ES-I3 (cell line): ENCODE measurements around the gene ABCB6.
"Not testable (repeated sequence)": the region's sequence is repeated elsewhere in the genome, so short reads cannot be mapped to it uniquely, and the experiment has no call there.

Source experiments
- H3K36me3 ChIP-seq: 2 replicates; pipeline ENCODE4 v1.6.1; 2013; ENCODE audit warnings: mild to moderate bottlenecking, low read length, control low read depth, moderate library complexity; ENCODE audit not compliant: insufficient read depth
- H3K4me1 ChIP-seq: 2 replicates; pipeline ENCODE4 v1.6.1; 2013; ENCODE audit warnings: mild to moderate bottlenecking, control low read depth, low read length; ENCODE audit not compliant: insufficient read depth
- H3K9ac ChIP-seq: 2 replicates; pipeline ENCODE4 v1.6.1; 2013; ENCODE audit warnings: low read depth, mild to moderate bottlenecking, low read length, moderate library complexity
- H3K9me3 ChIP-seq: 2 replicates; pipeline ENCODE4 v1.6.1; 2013; ENCODE audit warnings: mild to moderate bottlenecking, low read length, moderate library complexity; ENCODE audit not compliant: control insufficient read depth, insufficient read depth

The ABCB6 gene

DNA sequence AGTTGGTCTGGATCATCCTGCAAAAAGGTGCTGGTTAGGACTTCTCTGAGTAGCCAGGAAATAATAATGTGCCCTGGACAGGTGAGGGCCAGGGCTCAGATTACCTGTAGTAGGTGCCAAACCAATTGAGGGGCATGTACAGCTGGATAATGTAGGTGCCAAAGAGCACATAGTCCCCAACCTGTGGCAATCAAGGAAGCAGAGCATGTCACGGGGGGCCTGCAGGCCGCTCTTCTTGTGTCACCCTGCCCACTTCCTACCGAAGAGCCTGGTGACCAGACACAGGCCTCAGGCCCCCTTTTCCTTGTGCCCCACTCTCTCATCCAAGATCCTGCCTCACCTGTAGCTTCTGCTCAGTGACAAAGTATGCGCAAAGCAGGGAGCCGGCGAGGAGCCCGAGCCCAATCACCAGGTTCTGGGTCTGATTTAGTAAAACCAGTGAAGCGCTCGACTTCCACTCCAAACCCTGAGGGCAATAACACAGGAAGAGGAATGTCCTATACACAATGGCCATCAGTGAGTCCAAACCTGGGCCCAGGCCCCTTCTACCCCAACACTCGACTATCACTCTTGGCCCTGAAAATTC lies 5.2 kb downstream of the ABCB6 start:
- peaks cover 8% of the 10 kb centered on the region for H3K36me3 ChIP-seq
- H3K4me1 ChIP-seq: peaks cover 8% of the 10 kb centered on the region; the same call in 1 of the 2 replicates
- no peaks in the 10 kb centered on the region for H3K9me3 ChIP-seq
- no peak overlapping the region for H3K9ac ChIP-seq

- H3K36me3 ChIP-seq: peaks cover 8% of the 10 kb centered on the region
- H3K9me3 ChIP-seq: no peaks in the 10 kb centered on the region
- H3K4me1 ChIP-seq: peaks cover 8% of the 10 kb centered on the region; the same call in 1 of the 2 replicates
- no peak overlapping the region for H3K9ac ChIP-seq
Measured at GRCh38 chr2:219213026-219213415, 5.7 kb downstream of the ABCB6 start.

- Histone ChIP-seq H3K4me1 (peaks cover 5% of the 10 kb centered on the region; the same call in 1 of the 2 replicates), H3K9ac (no peak overlapping the region), H3K36me3 (peaks cover 8% of the 10 kb centered on the region), H3K9me3 (no peaks in the 10 kb centered on the region)
Measured at GRCh38 chr2:219210886-219211362, 7.8 kb downstream of the ABCB6 start.

DNA sequence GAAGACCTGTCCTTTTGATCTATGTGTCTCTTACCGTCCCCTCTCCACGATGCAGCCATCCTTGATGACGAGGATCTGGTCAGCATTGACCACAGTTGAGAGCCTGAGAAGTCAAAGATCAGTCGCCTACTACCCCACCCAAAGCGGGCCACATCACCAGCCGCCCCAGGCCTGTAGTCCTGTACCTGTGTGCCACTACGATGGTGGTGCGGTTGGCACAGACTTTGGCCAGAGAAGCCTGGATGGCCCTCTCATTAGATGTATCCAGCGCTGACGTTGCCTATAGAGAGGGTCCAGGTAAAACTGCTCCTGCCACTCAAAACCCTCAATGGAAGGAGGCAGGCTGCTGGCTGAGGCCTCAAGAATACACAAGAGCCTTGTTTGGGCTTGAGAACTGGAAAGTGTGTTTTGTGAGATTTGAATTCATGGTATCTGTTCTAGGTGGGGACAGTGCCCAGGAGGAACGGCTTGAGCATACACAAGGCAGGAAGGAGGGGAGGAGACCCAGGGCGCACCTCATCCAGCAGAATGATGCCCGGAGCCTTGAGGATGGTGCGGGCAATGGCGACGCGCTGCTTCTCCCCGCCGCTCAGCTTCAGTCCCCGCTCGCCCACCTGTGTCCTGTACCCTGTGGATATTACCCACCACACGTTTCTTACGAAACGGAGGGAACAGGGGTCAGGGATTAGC lies 8.4 kb downstream of the ABCB6 start:
- Histone ChIP-seq H3K9me3 (no peaks in the 10 kb centered on the region), H3K36me3 (peaks cover 8% of the 10 kb centered on the region), H3K4me1 (peaks cover 5% of the 10 kb centered on the region; the same call in 1 of the 2 replicates), H3K9ac (no peak overlapping the region)

DNA sequence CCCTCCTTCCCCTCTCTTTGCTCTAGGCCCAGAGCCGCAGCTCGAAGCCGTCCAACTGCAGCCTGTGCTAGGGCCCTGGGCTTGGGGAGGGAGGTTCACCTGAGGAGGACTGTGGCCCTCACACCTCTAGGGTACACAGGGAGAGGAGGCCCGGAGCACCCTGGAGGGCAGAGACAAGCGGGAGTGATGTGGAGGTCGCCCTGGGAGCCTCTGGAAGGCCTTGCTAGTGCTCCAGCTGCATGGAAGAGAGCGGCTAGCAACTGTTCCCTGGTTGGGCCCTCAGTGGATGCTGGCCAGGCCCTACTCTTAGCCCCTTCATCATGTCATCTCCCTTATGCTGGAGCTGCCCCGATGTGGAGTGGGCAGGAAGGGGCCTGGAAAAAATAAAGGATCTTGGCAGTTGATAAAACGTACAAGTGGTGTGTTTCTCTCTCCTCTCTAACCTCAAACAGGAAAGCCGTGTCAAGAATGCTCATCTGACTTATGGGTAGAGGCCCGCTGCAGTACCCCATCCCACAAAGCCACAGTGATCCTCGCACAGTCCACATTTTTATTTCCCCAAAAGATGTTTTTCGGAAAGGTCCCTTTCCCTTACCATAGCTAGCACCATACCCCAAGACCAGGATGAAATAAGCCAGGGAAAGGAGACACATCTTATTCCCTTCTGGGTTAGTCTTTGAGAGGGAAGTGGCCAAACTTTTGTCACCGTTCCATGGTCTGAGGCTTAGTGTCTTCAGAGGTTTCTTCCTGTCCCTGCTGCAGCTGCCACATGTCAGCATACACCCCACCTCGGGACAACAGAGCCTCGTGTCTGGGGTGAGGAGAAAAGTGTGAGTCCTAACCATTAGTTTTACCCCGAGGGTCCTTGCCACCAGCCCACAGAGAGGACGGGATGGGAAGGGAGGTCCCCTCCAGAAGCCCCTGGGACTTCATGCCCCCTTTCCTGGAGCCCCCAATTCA lies 9.2 kb downstream of the ABCB6 start:
- peaks cover 5% of the 10 kb centered on the region for H3K36me3 ChIP-seq
- H3K9ac ChIP-seq: no peak overlapping the region
- H3K9me3 ChIP-seq: no peaks in the 10 kb centered on the region
- H3K4me1 ChIP-seq: peaks cover 5% of the 10 kb centered on the region; the same call in 1 of the 2 replicates

GRCh38 chr2:219207884-219208740 lies 10.6 kb downstream of the ABCB6 start:
- Histone ChIP-seq H3K9ac (no peak overlapping the region), H3K4me1 (peaks cover 5% of the 10 kb centered on the region; the same call in 1 of the 2 replicates), H3K9me3 (no peaks in the 10 kb centered on the region), H3K36me3 (no peaks in the 10 kb centered on the region; the same call in 1 of the 2 replicates)

GRCh38 chr2:219207134-219207883 lies 11.4 kb downstream of the ABCB6 start:
- Histone ChIP-seq H3K4me1 (peaks cover 5% of the 10 kb centered on the region; the same call in 1 of the 2 replicates), H3K9ac (peak overlapping the region; percentile 95), H3K9me3 (no peaks in the 10 kb centered on the region), H3K36me3 (no peaks in the 10 kb centered on the region; the same call in 1 of the 2 replicates)

GRCh38 chr2:219206328-219207133 lies 12.2 kb downstream of the ABCB6 start, which contains the start of gene ZFAND2B:
Gene ZFAND2B, plus strand, starts transcription at chr2:219206782. Its CDS starts 206 bp downstream, at chr2:219206988.
- Histone ChIP-seq H3K9me3 (no peaks in the 10 kb centered on the region), H3K9ac (peak within 1 kb of the TSS; percentile 95), H3K4me1 (peaks cover 5% of the 10 kb centered on the region; the same call in 1 of the 2 replicates), H3K36me3 (no peaks in the 10 kb centered on the region; the same call in 1 of the 2 replicates)

DNA sequence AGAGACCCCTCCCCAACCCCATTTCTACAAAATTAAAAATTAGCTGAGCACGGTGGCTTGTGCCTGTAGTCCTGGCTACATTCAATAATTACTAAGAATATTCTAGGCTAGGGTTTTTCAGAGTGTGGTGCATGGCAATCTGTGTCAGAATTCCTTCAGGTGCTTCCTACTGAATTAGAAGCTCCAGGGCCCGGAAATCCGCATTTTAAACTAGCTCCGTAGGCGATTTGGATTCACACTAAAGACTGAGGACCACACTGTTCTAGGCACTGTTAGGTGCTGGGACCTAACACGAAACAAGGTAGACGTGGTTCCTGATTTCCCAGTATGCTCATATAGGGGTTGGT lies 12.8 kb downstream of the ABCB6 start:
- no peaks in the 10 kb centered on the region; the same call in 1 of the 2 replicates for H3K36me3 ChIP-seq
- H3K4me1 ChIP-seq: peaks cover 5% of the 10 kb centered on the region; the same call in 1 of the 2 replicates
- H3K9ac ChIP-seq: peak overlapping the region; percentile 95
- no peaks in the 10 kb centered on the region for H3K9me3 ChIP-seq

GRCh38 chr2:219205165-219205538 lies 13.6 kb downstream of the ABCB6 start:
- no peak overlapping the region for H3K9ac ChIP-seq
- H3K4me1 ChIP-seq: peaks cover 5% of the 10 kb centered on the region; the same call in 1 of the 2 replicates
- H3K36me3 ChIP-seq: no peaks in the 10 kb centered on the region; the same call in 1 of the 2 replicates
- H3K9me3 ChIP-seq: no peaks in the 10 kb centered on the region

- no peaks in the 10 kb centered on the region; the same call in 1 of the 2 replicates for H3K36me3 ChIP-seq
- H3K4me1 ChIP-seq: peaks cover 5% of the 10 kb centered on the region; the same call in 1 of the 2 replicates
- no peaks in the 10 kb centered on the region for H3K9me3 ChIP-seq
Measured at GRCh38 chr2:219204425-219205164, 14.2 kb downstream of the ABCB6 start.

GRCh38 chr2:219201331-219201730 lies 17.4 kb downstream of the ABCB6 start:
- H3K36me3 ChIP-seq, H3K9me3 ChIP-seq, H3K9ac ChIP-seq, H3K4me1 ChIP-seq: not testable (repeated sequence)

More at GRCh38 chr2:219204425-219205164, 14.2 kb downstream of the ABCB6 start:
- no peak overlapping the region for H3K9ac ChIP-seq
